GM21515 (cell line): Measurements from ENCODE around the gene ZNF333.
"Not testable (repeated sequence)": the region's sequence is repeated elsewhere in the genome, so short reads cannot be mapped to it uniquely, and the experiment has no call there.

Experiments
- ATAC-seq: cut with Tn5 transposase; IDR thresholded peaks from one replicate; pipeline ENCODE4 v1.9.1; 2021; ENCODE audit not compliant: unreplicated experiment

ZNF333 gene

GRCh38 chr19:14695471-14695870, 5.6 kb downstream of the ZNF333 start:
- no peak for ATAC-seq

- ATAC-seq: no peak
These were observed 9.8 kb downstream of the ZNF333 start for GRCh38 chr19:14699641-14700040.

DNA sequence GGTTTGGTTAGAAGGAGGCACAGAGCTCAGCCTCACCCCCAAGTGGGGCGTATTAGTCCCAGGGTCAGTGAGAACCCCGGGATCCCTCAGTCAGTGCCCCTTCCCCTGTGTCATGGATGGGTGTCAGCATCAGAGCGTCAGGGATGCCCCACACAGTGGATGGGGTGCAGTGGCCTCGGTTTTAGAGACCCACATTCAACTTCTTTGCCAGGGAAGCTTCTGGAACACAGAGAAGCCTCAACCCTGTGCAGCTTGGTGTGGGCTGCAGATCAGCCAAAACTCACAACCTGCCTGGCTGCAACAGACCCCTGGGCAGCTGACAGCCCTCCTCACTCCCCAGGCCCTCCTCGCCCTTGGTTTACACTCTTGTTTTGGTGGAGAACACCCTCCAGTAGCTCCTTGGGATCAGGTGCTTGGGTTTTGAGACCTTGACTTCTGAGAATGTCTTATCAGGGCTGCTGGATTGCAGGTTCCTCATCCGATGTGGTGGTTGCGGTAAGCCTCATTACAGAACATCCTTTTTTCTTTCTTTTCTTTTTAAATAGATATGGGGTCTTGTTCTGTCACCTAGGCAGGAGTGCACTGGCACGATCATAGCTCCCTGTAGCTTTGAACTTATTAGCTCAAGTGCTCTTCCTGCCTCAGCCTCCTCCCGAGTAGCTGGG, 11.0 kb downstream of the ZNF333 start:
- no peak for ATAC-seq

- no peak for ATAC-seq
These were observed 14.0 kb downstream of the ZNF333 start for GRCh38 chr19:14703833-14704232.

DNA sequence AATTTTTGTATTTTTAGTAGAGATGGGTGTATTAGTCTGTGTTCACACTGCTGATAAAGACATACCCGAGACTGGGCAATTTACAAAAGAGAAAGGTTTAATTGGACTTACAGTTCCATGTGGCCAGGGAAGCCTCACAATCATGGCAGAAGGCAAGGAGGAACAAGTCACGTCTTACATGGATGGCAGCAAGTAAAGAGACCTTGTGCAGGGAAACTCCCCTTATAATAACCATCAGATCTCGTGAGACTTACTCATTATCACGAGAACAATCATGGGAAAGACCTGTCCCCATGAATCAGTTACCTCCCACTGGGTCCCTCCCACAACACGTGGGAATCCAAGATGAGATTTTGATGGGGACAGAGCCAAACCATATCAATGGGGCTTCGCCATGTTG, 14.6 kb downstream of the ZNF333 start:
- no peak for ATAC-seq

- ATAC-seq: no peak
These were observed 26.0 kb downstream of the ZNF333 start for GRCh38 chr19:14715841-14716240.

DNA sequence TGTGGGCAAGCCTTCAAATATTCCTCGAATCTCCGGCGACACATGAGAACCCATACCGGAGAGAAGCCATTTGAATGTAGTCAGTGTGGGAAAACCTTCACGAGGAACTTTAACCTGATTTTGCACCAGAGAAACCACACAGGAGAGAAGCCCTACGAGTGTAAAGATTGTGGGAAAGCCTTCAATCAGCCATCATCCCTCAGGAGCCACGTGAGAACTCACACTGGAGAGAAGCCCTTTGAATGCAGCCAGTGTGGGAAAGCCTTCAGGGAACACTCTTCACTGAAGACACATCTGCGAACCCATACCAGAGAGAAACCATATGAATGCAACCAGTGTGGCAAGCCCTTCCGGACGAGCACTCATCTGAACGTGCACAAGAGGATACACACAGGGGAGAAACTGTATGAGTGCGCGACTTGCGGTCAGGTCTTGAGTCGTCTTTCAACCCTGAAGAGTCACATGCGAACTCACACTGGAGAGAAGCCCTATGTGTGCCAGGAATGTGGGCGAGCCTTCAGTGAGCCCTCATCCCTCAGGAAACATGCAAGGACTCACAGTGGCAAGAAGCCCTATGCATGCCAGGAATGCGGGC, 28.8 kb downstream of the ZNF333 start:
- ATAC-seq: no peak

GRCh38 chr19:14719162-14719561, 29.3 kb downstream of the ZNF333 start:
- ATAC-seq: no peak

GRCh38 chr19:14722127-14722526, 32.3 kb downstream of the ZNF333 start:
- ATAC-seq: no peak

GRCh38 chr19:14728595-14728994, 38.7 kb downstream of the ZNF333 start:
- no peak for ATAC-seq

DNA sequence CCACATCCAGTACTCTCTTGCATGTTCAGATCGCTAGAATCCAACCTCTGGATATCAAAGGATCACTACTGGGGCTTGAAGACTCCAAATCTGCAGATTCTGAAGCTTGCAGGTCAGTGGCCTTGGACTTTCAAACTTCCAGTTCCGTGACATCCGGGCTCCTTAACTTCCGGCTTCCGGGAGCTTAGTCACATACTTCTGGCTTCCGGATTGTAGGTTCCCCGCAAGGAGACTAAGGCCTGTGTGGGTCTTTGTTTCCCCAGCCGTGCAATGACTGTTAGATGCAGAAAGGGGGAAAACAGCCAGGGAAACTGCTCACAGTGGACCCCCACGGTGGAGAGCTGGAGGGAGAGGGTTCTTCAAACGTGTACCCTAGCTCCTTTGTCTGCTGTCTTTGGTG, 41.4 kb downstream of the ZNF333 start:
- ATAC-seq: no peak

DNA sequence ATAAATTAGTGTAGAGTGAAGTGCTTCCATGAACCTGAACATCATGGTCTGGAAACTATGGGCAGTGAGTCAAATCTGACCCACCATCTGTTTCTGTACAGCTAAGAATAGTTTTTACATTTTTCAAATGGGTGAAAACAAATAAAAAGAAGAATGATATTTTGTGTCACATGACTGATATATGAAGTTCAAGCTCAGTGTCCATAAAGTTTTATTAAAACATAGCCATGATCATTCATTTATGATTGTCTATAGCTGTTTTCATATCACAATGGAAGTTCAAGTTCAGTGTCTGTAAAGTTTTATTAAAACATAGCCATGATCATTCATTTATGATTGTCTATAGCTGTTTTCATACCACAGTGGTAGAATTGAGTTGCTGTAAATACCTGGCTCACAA, 42.7 kb downstream of the ZNF333 start:
- ATAC-seq: no peak

DNA sequence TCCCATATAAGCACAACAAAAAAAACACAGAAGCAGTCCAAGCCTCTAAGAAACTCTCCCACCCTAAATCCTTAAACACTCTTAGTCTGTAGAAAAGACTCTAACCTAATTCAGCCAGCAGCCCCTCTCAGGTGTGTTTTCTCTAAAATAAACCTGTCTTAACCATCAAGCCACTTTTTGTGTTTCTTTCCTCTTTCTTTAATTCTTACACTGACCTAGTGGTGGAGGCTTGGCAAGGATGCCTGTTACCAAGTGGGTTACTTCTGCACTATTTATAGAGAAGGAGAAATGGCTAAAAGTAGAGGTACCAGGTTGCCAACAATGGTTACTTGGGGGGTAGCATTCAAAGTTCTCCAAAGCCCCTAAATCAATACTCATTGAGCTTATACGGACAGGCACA, 43.7 kb downstream of the ZNF333 start:
- no peak for ATAC-seq

- no peak for ATAC-seq
These were observed 46.1 kb downstream of the ZNF333 start for GRCh38 chr19:14735915-14736314.

DNA sequence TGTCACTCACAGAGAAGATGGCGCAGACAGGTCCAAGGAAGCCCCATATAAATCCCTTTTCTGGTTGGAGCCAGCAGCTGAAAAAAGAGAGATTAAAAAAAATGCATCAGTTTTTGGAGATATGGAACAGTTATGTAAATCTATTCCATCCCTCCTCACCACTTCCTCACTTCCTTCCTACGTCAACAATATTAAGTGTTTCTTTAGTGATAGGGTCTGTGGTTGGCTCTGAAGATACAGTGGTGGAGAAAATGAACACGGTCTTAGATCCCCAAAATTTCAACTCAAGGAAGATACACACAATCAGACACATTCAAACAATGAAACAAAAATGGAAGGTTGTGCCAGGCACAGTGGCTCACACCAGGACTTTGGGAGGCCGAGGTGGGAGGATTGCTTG, 57.0 kb downstream of the ZNF333 start:
- ATAC-seq: no peak

GRCh38 chr19:14748601-14749000, 58.8 kb downstream of the ZNF333 start:
- ATAC-seq: no peak

- no peak for ATAC-seq
These were observed 69.0 kb downstream of the ZNF333 start for GRCh38 chr19:14758816-14759215.

GRCh38 chr19:14761607-14762006, 71.8 kb downstream of the ZNF333 start:
- ATAC-seq: no peak

- no peak for ATAC-seq
These were observed 72.3 kb downstream of the ZNF333 start for GRCh38 chr19:14762111-14762510.

GRCh38 chr19:14763497-14764145, 73.8 kb downstream of the ZNF333 start:
- ATAC-seq: no peak

GRCh38 chr19:14764401-14764800, 74.6 kb downstream of the ZNF333 start:
- ATAC-seq: no peak

GRCh38 chr19:14765403-14765802, 75.6 kb downstream of the ZNF333 start:
- not testable (repeated sequence) for ATAC-seq
